ENCODE data around the gene ZNF512B.
"Not testable (repeated sequence)": the region's sequence is repeated elsewhere in the genome, so short reads cannot be mapped to it uniquely, and the experiment has no call there.

Gene ZNF512B

GRCh38 chr20:63962426-63963347, 7.0 kb downstream of the ZNF512B start:
- DNase-seq (ENCODE audit: low read depth, low spot score), result no peak

DNA sequence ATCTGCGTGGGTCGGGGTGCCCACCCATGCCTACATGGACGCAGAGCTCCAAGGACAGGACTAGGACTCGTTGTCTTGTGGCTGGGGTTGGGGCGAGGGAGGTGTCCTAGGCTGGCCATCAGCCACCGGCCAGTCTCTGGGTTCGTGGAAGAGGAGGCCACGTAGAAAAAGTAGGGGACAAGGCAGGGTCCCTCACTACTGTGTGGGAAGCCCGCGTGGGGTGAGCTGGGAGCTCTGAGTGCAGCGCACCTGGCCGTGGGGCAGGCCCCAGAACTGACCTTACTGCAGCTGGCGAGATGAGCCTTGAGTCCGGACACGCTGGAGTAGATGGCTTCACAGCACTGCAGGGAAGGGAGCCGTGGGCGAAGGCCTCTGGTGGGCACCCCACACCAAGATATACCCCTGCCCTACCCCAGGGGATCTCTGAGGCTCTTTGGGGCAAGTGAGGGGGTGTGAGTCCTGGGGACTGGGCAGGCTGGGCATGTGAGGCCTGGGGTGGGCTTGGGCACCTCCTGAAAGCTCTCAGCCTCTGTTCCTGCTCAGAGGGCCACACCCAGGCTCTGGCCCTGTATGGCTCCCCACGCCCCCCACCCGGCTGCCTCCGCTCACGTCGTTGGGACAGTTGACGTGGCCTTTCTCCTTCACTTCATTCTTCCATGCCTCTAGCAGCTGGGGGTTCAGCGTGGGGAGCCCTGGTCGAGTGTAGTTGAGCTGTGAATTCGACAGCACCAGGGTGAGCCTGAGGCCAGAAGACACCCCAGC, 7.9 kb downstream of the ZNF512B start:
- no peak for DNase-seq (ENCODE audit: low read depth, low spot score)

GRCh38 chr20:63960654-63961621, 8.8 kb downstream of the ZNF512B start:
- DNase-seq (ENCODE audit: low read depth, low spot score), result not testable (repeated sequence)

- DNase-seq (ENCODE audit: low read depth, low spot score), result no peak
These were observed 10.0 kb downstream of the ZNF512B start for GRCh38 chr20:63959699-63960075.

DNA sequence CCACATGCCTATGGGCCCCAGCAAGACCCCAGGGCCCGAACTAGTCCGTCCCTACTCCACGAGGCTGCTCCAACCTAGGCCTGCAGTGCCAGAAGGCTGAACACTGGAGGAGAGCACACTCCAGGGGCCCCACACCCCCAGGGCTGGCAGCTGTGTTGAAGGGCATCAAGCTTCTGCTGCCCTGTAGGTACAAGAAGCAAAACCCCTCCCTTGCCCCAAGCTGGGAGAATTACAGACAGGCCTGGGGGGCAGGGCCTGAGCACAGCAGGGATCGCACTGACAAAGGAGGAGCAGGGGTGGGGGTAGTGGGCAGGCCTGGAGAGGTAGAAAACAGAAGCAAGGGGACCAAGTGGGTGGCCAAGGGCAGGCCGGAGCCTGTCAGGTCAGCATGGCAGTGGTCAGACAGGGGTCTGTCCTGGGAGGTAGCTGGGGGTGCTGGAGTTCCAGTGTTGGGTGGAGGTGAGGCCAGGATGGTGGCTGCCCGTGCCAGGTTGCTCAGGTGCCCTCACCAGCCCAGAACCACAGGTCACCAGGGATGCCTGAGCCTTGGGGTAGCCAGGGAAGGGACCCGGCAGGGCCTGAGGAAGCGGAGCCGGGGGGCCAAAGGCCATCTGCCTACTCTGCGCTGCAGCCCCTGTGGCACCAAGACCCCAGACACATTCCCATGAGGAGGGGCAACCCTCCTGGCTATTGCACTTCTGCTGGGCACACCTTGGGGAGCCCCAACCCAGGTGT, 10.6 kb downstream of the ZNF512B start:
- no peak for DNase-seq (ENCODE audit: low read depth, low spot score)

DNA sequence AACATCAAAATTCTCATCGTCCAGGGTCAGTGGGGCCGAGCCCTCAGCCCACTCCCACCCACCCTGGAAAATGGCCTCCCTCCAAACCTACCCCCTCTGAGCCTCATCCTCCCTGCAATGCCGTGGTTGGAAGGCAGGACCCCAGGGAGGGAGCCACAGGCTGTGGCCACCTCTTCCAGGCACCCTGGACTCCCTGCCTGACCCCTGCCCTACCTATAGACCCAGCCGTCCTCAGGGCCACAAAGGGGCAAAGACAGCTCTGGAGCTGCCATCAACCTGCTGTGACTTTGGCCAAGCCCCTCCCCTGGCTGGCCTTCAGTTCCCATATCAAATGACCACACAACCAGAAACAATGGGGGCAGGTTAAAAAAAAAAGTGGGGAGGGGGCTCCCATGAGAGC, 11.3 kb downstream of the ZNF512B start:
- DNase-seq (ENCODE audit: low read depth, low spot score), result no peak

DNA sequence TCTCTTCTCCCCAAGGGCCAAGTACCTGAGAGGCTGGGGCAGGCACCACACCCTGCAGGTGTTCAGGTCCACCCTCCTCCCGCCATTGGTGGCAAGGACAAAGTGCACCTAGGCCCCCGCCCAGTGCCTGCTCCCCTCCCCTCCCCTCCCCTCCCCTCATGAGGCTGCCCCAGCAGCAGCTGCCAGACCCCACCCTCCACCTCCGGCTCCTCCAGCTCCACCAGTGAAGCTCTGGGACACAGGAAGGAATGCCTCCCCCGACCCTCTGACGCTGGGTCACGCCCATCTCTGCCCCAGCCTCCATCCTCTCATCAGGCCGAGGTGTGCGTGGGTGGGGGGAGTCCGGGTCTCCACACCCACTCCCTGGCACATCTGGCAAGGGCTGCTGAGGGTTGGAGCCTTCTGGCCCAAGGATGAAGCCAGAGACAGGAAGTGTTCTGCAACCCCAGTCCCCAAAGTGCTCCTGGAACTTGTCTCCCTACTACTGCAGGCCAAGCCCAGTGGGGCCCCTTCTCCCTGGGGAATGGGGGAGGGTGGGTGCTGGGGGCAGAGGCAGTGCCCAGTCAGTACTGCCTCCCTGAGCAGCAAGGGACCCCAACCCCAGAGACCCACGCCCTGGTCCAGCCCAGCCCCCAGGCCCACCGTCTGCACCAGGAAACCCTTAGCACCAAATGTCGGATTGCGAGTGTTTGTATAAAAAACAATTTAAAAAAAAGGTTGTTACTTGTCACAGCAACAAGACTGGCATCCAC, 11.9 kb downstream of the ZNF512B start:
- no peak for DNase-seq (ENCODE audit: low read depth, low spot score)

- DNase-seq (ENCODE audit: low read depth, low spot score), result no peak
These were observed 12.6 kb downstream of the ZNF512B start for GRCh38 chr20:63957004-63957689.

DNA sequence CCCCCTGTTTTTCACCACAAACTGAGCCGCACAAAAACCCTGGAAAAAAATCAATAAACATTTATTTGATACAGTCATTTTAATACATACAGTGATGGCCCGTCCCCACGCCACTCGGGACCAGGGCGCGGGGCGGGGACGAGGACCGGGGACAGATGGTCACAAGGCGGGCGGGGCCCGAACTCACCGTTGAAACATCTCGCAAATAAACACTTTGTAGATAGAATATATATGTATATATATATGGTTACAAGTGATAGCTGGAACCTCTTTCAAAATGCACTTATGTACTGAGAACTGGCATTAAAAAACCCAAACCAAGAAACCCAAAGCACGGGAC, 13.1 kb downstream of the ZNF512B start:
- no peak for DNase-seq (ENCODE audit: low read depth, low spot score)

DNA sequence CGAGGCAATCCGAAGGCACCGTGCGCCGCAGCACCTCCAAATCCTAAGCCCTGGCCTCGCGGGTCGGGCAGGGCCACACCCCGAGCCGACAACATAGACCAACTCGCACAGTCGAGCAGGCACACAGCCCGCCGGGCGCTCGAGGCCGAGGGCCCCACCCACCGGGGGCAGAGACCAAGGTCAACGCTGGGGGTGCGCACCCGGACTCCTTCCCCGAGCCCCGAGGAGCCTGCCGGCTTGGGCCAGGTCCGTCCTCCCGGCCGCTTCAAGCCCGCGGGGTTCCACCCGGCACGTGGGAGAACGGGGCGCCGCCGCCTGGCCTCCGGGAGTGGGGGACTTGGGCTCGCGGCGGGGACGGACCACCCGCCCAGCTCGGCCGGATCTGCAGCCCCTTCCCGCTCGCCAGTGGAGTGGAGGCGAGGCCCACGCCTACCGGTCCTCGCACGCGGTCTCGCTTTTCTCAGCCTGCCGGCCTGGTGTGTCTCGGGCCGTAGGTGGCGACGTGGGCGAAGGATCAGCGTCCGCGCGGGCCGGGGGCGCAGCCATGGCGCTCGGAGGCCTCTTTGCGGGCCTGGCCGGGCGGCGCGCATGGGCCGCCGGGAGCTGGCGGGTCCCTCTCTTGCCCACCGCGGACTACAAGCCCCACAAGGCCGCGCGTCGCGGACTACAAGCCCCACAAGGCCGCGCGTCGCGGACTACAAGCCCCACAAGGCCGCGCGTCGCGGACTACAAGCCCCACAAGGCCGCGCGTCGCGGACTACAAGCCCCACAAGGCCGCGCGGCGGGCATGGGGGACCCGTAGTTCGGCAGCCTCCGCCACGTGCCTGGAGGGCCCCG, 13.7 kb downstream of the ZNF512B start, which contains the start of gene UCKL1:
Gene UCKL1, minus strand, starts transcription at position 590 of the 837 bp plus-strand sequence. Its CDS starts 44 bp downstream, at position 546.
- peak; percentile 74 for DNase-seq (ENCODE audit: low read depth, low spot score)

DNA sequence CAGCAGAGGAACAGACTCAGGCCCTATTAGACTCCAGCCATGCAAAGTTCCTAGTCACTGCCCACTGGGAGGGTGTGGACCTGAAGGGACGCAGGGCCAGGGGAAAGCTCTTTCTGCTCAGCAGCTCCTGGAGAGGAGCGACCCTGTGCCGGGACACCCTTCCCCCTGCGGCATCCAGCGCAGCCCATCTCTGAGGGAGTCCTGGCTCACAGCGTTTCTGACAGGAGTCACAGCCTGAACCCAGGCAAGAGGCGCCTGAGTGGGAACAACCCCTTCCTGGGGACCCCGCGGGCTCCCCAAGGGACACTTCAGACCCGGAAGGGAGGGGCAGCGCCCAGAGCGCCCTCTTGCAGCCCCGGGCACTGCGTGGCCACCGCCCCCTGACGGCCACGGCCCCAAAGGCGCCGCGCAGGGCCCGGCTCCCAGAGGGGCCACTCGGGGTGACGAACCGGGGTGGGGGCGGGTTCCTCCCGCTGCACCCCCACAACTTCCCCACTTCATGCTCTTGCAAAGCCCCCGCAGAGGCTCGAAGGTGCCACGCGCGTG, 14.4 kb downstream of the ZNF512B start:
- no peak for DNase-seq (ENCODE audit: low read depth, low spot score)

GRCh38 chr20:63953764-63954429, 15.8 kb downstream of the ZNF512B start:
- DNase-seq (ENCODE audit: low read depth, low spot score), result no peak

DNA sequence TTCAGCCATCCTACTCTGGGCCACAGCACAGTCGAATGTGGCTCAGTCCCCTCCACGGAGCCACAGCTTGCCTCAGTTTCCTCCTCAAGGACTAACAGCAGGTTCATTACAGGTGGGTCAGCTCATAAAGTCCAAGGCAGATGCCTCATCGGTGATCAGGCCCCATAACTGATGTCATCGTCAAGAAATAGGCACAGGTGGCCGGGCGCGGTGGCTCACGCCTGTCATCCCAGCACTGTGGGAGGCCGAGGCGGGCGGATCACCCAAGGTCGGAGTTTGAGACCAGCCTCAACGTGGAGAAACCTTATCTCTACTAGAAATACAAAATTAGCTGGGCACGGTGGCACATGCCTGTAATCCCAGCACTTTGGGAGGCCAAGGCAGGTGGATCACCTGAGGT, 17.0 kb downstream of the ZNF512B start:
- DNase-seq (ENCODE audit: low read depth, low spot score), result no peak

DNA sequence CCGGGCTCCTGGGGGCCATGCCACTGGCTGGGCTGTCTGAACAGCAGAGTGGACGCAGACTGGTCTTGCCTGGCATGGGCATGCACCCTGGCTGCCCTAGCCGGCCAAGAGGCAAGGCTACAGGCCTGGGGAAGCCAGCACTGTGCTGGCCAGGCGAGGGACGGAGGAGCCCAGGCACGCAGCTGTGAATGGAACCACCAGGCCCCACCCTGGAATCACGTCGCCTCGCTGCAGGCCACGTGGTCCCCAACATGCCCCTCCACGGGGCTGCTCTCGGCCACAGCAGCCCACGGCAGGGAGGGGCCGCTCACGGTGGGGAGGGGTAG, 17.6 kb downstream of the ZNF512B start:
- no peak for DNase-seq (ENCODE audit: low read depth, low spot score)

GRCh38 chr20:63951398-63952209, 18.1 kb downstream of the ZNF512B start:
- no peak for DNase-seq (ENCODE audit: low read depth, low spot score)

DNA sequence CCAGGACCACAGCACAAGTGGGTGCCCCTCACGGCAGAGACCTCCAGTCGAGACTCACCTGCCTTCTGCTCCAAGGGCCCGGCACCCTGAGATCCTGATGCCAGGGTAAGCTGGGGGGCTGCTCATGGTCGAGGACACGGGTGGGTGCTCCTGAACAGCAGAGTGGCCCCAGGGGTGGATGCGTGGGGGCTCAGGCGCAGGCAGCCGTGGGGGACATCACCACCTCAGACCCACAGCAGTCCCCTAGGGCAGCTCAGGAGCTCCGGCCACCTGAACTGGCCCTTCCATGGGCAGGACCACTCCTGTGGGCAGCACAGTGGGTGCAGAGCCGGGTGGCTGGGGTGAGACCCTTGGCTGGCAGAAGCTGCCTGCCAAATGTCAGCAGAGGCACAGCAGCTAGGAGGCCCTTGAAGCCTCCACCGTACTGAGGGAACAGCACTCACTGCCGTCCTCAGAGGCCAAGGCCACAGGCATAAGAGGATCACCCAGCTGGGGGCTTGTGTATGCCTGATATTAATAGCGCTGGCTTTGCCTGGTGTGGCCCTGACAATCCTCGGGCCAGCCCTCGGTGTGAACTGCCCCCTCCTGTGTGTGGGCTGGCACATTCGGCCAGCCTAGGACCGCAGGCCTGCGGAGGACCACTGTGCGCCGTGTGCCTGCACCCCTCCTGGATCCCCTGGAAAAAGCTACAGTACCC, 18.9 kb downstream of the ZNF512B start:
- no peak for DNase-seq (ENCODE audit: low read depth, low spot score)

Data from smooth muscle cell of the brain vasculature (primary cell).